NCI-H2227 (cell line): ENCODE data around the gene IL3RA.
"Not testable (repeated sequence)": the region's sequence is repeated elsewhere in the genome, so short reads cannot be mapped to it uniquely, and the experiment has no call there.

ENCODE experiments used
- DNase-seq: peaks from one replicate; lab custom pipeline; 2025; ENCODE audit not compliant: unreplicated experiment; lab: John Stamatoyannopoulos, UW

IL3RA gene

GRCh38 chrX:1336331-1336943, at the start of gene IL3RA:
TSS of gene IL3RA (plus strand) at chrX:1336785. CDS start at chrX:1341766, 4,981 bp downstream.
- peak; percentile 46 for DNase-seq

- no peak for DNase-seq
These were observed 47.0 kb upstream of the IL3RA start for GRCh38 chrX:1289535-1289934.

- no peak for DNase-seq
These were observed 45.4 kb upstream of the IL3RA start for GRCh38 chrX:1291110-1291740.

GRCh38 chrX:1292575-1293290, 43.9 kb upstream of the IL3RA start:
- no peak for DNase-seq

- no peak for DNase-seq
These were observed 42.1 kb upstream of the IL3RA start for GRCh38 chrX:1294301-1295067.

- DNase-seq: no peak
These were observed 41.0 kb upstream of the IL3RA start for GRCh38 chrX:1295550-1295949.

- DNase-seq: not testable (repeated sequence)
These were observed 39.0 kb upstream of the IL3RA start for GRCh38 chrX:1297591-1297990.

- DNase-seq: no peak
These were observed 36.1 kb upstream of the IL3RA start for GRCh38 chrX:1300449-1300848.

- DNase-seq: no peak
These were observed 31.2 kb upstream of the IL3RA start for GRCh38 chrX:1305411-1305810.

- peak; percentile 57 for DNase-seq
These were observed 29.5 kb upstream of the IL3RA start for GRCh38 chrX:1306909-1307625.

- no peak for DNase-seq
These were observed 28.8 kb upstream of the IL3RA start for GRCh38 chrX:1307626-1308340.

- no peak for DNase-seq
These were observed 28.1 kb upstream of the IL3RA start for GRCh38 chrX:1308476-1308875.

- DNase-seq: not testable (repeated sequence)
These were observed 27.7 kb upstream of the IL3RA start for GRCh38 chrX:1308917-1309316.

- DNase-seq: no peak
These were observed 22.8 kb upstream of the IL3RA start for GRCh38 chrX:1313788-1314187.

GRCh38 chrX:1316527-1316926, 20.1 kb upstream of the IL3RA start:
- DNase-seq: no peak

- DNase-seq: no peak
These were observed 14.9 kb upstream of the IL3RA start for GRCh38 chrX:1321674-1322073.

GRCh38 chrX:1322393-1322792, 14.2 kb upstream of the IL3RA start:
- no peak for DNase-seq

GRCh38 chrX:1323315-1323714, 13.3 kb upstream of the IL3RA start:
- DNase-seq: peak; percentile 43

GRCh38 chrX:1325515-1326116, 11.0 kb upstream of the IL3RA start:
- DNase-seq: no peak
